BLaER1 treated with 17β-estradiol and CSF1 and Interleukin-3, amounts not matched to agents 10 nM and 100 nM (cell line): ENCODE data around the gene TBCB.
"Not testable (repeated sequence)": the region's sequence is repeated elsewhere in the genome, so short reads cannot be mapped to it uniquely, and the experiment has no call there.

Source experiments
- H3K27ac ChIP-seq, 11 experiments: shearing (Covaris generic); formaldehyde crosslinking; 2 replicates each; pipeline ENCODE4 v1.8.1; 2022
- H3K27me3 ChIP-seq, 11 experiments: shearing (Covaris generic); formaldehyde crosslinking; 2 replicates each; pipeline ENCODE4 v1.8.1; 2022
- H3K36me3 ChIP-seq, 11 experiments: shearing (Covaris generic); formaldehyde crosslinking; 2 replicates each; pipeline ENCODE4 v1.8.1; 2022
- H3K4me1 ChIP-seq, 10 experiments: shearing (Covaris generic); formaldehyde crosslinking; 2 replicates each; pipeline ENCODE4 v1.8.1; 2022
- H3K4me2 ChIP-seq, 11 experiments: shearing (Covaris generic); formaldehyde crosslinking; 2 replicates each; pipeline ENCODE4 v1.8.1; 2022
- H3K4me3 ChIP-seq, 10 experiments: shearing (Covaris generic); formaldehyde crosslinking; 2 replicates each; pipeline ENCODE4 v1.8.1; 2022
- H3K9ac ChIP-seq, 11 experiments: shearing (Covaris generic); formaldehyde crosslinking; 2 replicates each; pipeline ENCODE4 v1.8.1; 2022
- H3K9me3 ChIP-seq, 11 experiments: shearing (Covaris generic); formaldehyde crosslinking; replicated peaks in 1 of 11; 2 replicates each; pipeline ENCODE4 v1.8.1; 2022
- H4K20me1 ChIP-seq, 11 experiments: shearing (Covaris generic); formaldehyde crosslinking; 2 replicates each; pipeline ENCODE4 v1.8.1; 2022
- Cebpa-rat ChIP-seq, 11 experiments: shearing (Covaris generic); IDR thresholded peaks; 2 replicates each; pipeline ENCODE4 v1.8.1; 2022

Gene TBCB

DNA sequence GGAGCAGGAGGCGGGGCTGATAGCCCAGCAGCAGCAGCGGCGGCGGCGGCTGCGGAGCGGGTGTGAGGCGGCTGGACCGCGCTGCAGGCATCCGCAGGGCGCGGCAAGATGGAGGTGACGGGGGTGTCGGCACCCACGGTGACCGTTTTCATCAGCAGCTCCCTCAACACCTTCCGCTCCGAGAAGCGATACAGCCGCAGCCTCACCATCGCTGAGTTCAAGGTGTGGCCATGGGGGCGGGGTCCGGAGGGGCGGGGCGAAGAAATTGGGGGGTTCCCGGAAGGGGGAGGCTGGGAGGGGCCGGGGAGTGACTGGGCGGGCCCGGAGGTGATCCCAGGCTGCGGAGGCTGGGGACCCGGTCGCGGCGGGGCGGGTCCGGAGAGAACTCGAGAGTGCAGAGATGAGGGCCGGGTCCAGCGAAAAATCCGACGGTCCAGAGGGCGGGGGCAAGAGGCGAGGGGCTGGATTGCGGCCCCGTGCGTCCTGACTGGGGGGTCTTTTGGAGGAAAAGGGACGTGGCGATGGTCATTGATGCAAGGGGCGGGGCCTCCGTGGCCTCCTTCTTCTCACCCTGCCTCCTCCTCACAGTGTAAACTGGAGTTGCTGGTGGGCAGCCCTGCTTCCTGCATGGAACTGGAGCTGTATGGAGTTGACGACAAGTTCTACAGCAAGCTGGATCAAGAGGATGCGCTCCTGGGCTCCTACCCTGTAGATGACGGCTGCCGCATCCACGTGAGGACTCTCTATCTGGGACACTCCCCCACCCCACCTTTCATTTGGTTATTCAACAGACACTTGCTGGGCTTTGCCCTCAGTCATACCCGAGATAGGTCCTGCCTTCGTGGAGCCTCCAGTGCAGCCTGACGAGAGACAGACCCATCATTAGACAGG, at the start of gene TBCB:
Gene TBCB, plus strand, starts transcription at position 16 of the 891 bp plus-strand sequence. Its CDS starts 93 bp downstream, at position 109.
- peak within 1 kb of the TSS; percentile 81 to 95 (median 86) for H3K4me3 ChIP-seq
- H3K9ac ChIP-seq = peak within 1 kb of the TSS; percentile 82 to 92 (median 87)
- no peaks in the 10 kb centered on the region for H3K9me3 ChIP-seq
- H3K27ac ChIP-seq = peak within 1 kb of the TSS; percentile 65 to 86 (median 79)
- peaks cover 45 to 58% (median 51%) of the 10 kb centered on the region in 10 experiments for H3K4me1 ChIP-seq
- no peak for TF ChIP-seq Cebpa-rat (IDR thresholded peaks at IDR 0.05)
- peaks cover 56 to 77% (median 73%) of the 10 kb centered on the region in 11 experiments for H3K36me3 ChIP-seq
- H3K4me2 ChIP-seq = peak within 1 kb of the TSS; percentile 89 to 100 (median 98)
- no peaks in the 10 kb centered on the region for H3K27me3 ChIP-seq
- peaks cover 0 to 70% (median 34%) of the 10 kb centered on the region in 11 experiments; a peak in 16 of 22 replicates for H4K20me1 ChIP-seq

DNA sequence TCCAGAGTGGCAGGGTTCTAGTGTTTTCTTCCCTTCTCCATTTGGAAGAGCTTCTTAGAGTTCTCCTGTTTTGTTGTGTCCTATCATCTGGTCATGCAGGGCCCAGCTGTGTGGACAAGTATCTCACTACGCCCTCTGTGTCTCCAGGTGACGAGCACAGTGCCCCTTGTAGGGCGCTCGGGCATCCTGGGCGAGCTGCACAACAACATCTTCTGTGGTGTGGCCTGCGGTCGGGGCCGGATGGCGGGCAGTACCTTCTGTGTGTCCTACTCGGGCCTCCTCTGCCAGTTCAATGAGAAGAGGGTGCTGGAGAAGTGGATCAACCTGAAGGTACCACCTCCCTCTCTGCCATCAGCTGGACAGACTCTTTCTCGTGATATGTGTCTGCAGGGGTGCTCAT, 47.6 kb upstream of the TBCB start:
- TF ChIP-seq Cebpa-rat (IDR thresholded peaks at IDR 0.05) = no peak
- Histone ChIP-seq H3K4me2 (no peak overlapping the region), H3K4me1 (peaks cover 0 to 7% (median 0%) of the 10 kb centered on the region in 10 experiments; a peak in 4 of 20 replicates), H3K27me3 (no peaks in the 10 kb centered on the region), H3K9ac (no peak overlapping the region), H3K4me3 (no peak overlapping the region), H4K20me1 (peaks cover 0 to 36% (median 5%) of the 10 kb centered on the region in 11 experiments; a peak in 8 of 22 replicates), H3K9me3 (peaks cover 0 to 16% (median 8%) of the 10 kb centered on the region in 11 experiments; a peak in 13 of 22 replicates), H3K27ac (no peak overlapping the region), H3K36me3 (peaks cover 23 to 99% (median 88%) of the 10 kb centered on the region in 11 experiments)

- H3K4me3 ChIP-seq, H3K27ac ChIP-seq, H3K27me3 ChIP-seq, H3K4me1 ChIP-seq, H3K4me2 ChIP-seq, H3K9ac ChIP-seq: not testable (repeated sequence)
- Histone ChIP-seq H3K9me3 (peaks cover 0 to 16% (median 8%) of the 10 kb centered on the region in 11 experiments; a peak in 13 of 22 replicates), H3K36me3 (peaks cover 23 to 99% (median 88%) of the 10 kb centered on the region in 11 experiments), H4K20me1 (peaks cover 0 to 41% (median 5%) of the 10 kb centered on the region in 11 experiments; a peak in 8 of 22 replicates)
These were observed 46.3 kb upstream of the TBCB start for GRCh38 chr19:36068810-36069499.

DNA sequence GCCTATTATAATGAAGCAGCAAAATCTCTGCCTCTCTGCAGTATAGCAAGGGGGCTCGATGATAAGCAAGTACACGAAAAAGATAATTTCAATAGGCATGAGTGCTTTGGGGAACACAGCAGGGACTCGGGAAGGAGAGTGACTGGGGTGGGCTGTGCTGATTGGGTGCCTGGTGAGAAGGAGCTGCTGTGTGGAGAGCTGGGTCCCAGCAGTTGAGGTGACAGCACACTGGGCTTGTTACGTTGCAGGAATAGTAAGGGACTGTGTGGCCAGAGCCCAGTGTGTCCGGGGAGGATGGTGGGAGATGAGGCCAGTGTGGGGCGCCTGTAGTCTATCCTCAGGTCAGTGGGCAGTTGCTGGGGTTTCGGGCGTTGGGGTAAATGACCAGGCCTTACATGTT, 43.2 kb upstream of the TBCB start:
- peaks cover 12 to 98% (median 90%) of the 10 kb centered on the region in 11 experiments for H3K36me3 ChIP-seq
- no peaks in the 10 kb centered on the region for H3K4me1 ChIP-seq
- no peak overlapping the region for H3K4me2 ChIP-seq
- no peak for TF ChIP-seq Cebpa-rat (IDR thresholded peaks at IDR 0.05)
- no peak overlapping the region for H3K27ac ChIP-seq
- H3K4me3 ChIP-seq = no peak overlapping the region
- H3K9ac ChIP-seq = no peak overlapping the region
- peaks cover 0 to 16% (median 8%) of the 10 kb centered on the region in 11 experiments; a peak in 13 of 22 replicates for H3K9me3 ChIP-seq
- H4K20me1 ChIP-seq = peaks cover 0 to 20% (median 5%) of the 10 kb centered on the region in 11 experiments; a peak in 6 of 22 replicates
- no peaks in the 10 kb centered on the region for H3K27me3 ChIP-seq

- no peaks in the 10 kb centered on the region for H3K4me1 ChIP-seq
- peaks cover 0 to 98% (median 90%) of the 10 kb centered on the region in 11 experiments for H3K36me3 ChIP-seq
- no peak overlapping the region for H3K4me2 ChIP-seq
- peaks cover 0 to 4% (median 0%) of the 10 kb centered on the region in 11 experiments; a peak in 7 of 22 replicates for H3K9me3 ChIP-seq
- no peaks in the 10 kb centered on the region for H3K27me3 ChIP-seq
- no peak overlapping the region for H3K9ac ChIP-seq
- no peak for TF ChIP-seq Cebpa-rat (IDR thresholded peaks at IDR 0.05)
- H4K20me1 ChIP-seq = peaks cover 0 to 20% (median 5%) of the 10 kb centered on the region in 11 experiments; a peak in 6 of 22 replicates
- H3K4me3 ChIP-seq = no peak overlapping the region
- no peak overlapping the region for H3K27ac ChIP-seq
These were observed 42.0 kb upstream of the TBCB start for GRCh38 chr19:36073121-36073876.

DNA sequence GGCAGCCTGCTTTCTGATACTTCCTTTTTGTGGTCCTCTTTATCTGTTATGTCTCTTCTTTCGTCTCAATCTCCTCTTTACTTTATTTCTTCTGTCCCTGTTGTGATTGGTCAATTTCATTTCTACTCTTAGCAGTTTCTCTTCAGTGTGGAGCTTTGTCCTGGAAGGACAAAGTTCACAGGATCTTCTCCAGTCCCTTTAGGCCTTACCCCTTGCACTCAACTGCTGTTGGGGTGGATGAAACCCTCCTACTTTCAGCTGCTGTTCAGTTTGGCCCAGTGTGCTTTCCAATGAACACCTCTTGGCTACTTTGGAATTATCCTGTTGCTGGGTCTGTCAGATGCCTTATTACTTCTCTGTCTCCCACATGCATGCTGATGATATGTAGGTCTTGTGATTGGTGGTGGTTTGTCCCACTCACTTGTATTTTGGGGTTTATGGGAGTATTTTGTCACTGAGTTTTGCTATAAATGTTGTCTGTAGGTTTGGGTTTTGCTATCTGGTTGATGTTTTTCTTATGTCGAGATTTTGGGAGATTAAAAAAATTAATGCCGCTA, 35.8 kb upstream of the TBCB start:
- H3K4me3 ChIP-seq = no peak overlapping the region
- peaks cover 18 to 99% (median 94%) of the 10 kb centered on the region in 11 experiments for H3K36me3 ChIP-seq
- H3K27me3 ChIP-seq = no peaks in the 10 kb centered on the region
- no peak for TF ChIP-seq Cebpa-rat (IDR thresholded peaks at IDR 0.05)
- peaks cover 0 to 28% (median 0%) of the 10 kb centered on the region in 11 experiments; a peak in 5 of 22 replicates for H4K20me1 ChIP-seq
- H3K9ac ChIP-seq = no peak overlapping the region
- H3K4me1 ChIP-seq = no peaks in the 10 kb centered on the region
- H3K27ac ChIP-seq = no peak overlapping the region
- no peaks in the 10 kb centered on the region for H3K9me3 ChIP-seq
- no peak overlapping the region for H3K4me2 ChIP-seq

GRCh38 chr19:36081385-36081784, 33.9 kb upstream of the TBCB start:
- no peaks in the 10 kb centered on the region for H3K27me3 ChIP-seq
- no peak for TF ChIP-seq Cebpa-rat (IDR thresholded peaks at IDR 0.05)
- H3K9me3 ChIP-seq = no peaks in the 10 kb centered on the region
- H4K20me1 ChIP-seq = peaks cover 0 to 35% (median 0%) of the 10 kb centered on the region in 11 experiments; a peak in 5 of 22 replicates
- no peak overlapping the region; a peak in 1 of 22 replicates for H3K27ac ChIP-seq
- H3K4me3 ChIP-seq = no peak overlapping the region
- no peak overlapping the region for H3K4me2 ChIP-seq
- no peak overlapping the region for H3K9ac ChIP-seq
- H3K36me3 ChIP-seq = peaks cover 22 to 99% (median 94%) of the 10 kb centered on the region in 11 experiments
- no peaks in the 10 kb centered on the region for H3K4me1 ChIP-seq

GRCh38 chr19:36081894-36082293, 33.4 kb upstream of the TBCB start:
- Histone ChIP-seq H3K4me1 (no peaks in the 10 kb centered on the region), H3K36me3 (peaks cover 24 to 100% (median 95%) of the 10 kb centered on the region in 11 experiments), H3K27me3 (no peaks in the 10 kb centered on the region), H3K9me3 (no peaks in the 10 kb centered on the region), H3K27ac (no peak overlapping the region), H3K4me3 (no peak overlapping the region), H3K4me2 (no peak overlapping the region), H4K20me1 (peaks cover 0 to 38% (median 0%) of the 10 kb centered on the region in 11 experiments; a peak in 5 of 22 replicates), H3K9ac (no peak overlapping the region)
- TF ChIP-seq Cebpa-rat (IDR thresholded peaks at IDR 0.05) = no peak
